GM19395 (cell line): ENCODE measurements around the gene ZNF2.

Experiments used
- ATAC-seq: cut with Tn5 transposase; IDR thresholded peaks from one replicate; pipeline ENCODE4 v1.9.1; 2021; ENCODE audit warnings: mild to moderate bottlenecking, moderate library complexity; ENCODE audit not compliant: unreplicated experiment

Gene ZNF2

GRCh38 chr2:95204396-95204795 lies 38.8 kb downstream of the ZNF2 start:
- ATAC-seq: no peak

- no peak for ATAC-seq
Observed at GRCh38 chr2:95206096-95206495, 40.5 kb downstream of the ZNF2 start.

- peak; percentile 96 for ATAC-seq
Observed at GRCh38 chr2:95207111-95207961, 41.7 kb downstream of the ZNF2 start, which contains the start of gene ZNF892. ZNF892 (plus strand) TSS chr2:95207521; CDS start chr2:95207816, 295 bp downstream.

- ATAC-seq: no peak
Observed at GRCh38 chr2:95208106-95208505, 42.5 kb downstream of the ZNF2 start.

- no peak for ATAC-seq
Observed at GRCh38 chr2:95215018-95215612, 49.5 kb downstream of the ZNF2 start.

GRCh38 chr2:95220449-95220848 lies 54.8 kb downstream of the ZNF2 start:
- ATAC-seq: no peak

GRCh38 chr2:95225658-95226057 lies 60.0 kb downstream of the ZNF2 start:
- no peak for ATAC-seq

- ATAC-seq: no peak
Observed at GRCh38 chr2:95231723-95232122, 66.1 kb downstream of the ZNF2 start.

- no peak for ATAC-seq
Observed at GRCh38 chr2:95232232-95232631, 66.6 kb downstream of the ZNF2 start.
